ENCODE data around the gene HECTD4.
A peak's percentile ranks its signal among the peaks of the same experiment; 100 is the strongest.

HECTD4 gene

DNA sequence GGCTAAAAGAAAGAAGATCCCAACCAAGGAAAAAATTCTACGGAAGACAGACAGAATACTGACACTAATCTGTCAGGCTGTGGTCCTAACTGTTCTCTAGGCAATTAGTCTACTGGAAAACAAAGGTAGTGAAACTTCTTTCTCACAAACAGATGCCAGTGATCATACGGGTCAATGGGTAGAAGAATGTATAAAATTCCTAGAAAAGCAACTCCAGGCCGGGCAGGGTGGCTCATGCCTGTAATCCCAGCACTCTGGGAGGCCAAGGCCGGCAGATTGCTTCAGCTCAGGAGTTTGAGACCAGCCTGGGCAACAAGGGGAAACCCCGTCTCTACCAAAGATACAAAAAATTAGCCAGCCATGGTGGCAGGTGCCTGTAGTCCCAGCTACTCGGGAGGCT, 64.8 kb downstream of the HECTD4 start:
- DNase-seq = no peak

GRCh38 chr12:112314981-112315380, 67.2 kb downstream of the HECTD4 start:
- no peak for DNase-seq

DNA sequence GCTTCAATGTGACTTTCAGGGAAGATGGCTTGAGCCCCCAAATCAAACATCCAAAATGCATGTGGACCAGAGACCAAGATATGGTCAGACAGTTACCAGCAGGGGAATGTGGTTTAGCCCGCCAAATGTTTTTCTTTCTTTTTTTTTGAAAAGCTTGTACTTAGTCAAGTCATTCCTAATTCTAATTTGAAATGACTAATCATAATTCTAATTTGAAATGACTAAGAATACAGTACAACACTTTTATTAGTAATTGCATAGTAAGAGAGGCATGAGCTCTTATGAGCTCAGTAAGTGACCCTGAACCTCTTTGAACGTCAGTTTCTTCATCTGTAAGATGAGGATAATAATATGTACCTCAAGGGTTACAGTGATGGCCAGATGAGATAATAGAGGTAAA, 72.4 kb downstream of the HECTD4 start:
- no peak for DNase-seq

GRCh38 chr12:112308652-112309051, 73.6 kb downstream of the HECTD4 start:
- DNase-seq = no peak

DNA sequence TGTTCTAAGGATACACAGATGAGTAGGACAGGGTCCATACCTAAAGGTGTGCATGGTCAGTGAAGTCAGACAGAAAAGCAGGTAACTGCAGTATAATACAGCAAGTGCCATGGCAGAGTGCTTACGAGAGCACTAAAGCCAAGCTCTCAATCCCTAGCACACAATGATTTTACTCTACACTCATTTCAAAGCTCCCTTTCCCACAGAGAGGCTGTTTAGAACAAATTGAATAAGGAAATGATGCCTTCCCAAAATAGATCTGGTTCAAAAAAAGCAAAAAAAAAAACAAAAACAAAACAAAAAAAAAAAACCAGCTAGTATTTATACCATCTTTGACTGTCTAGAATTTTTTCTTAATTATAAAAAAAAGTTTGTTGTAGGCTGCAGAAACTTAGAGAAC, 74.1 kb downstream of the HECTD4 start:
- DNase-seq = no peak

GRCh38 chr12:112307317-112308011, 74.8 kb downstream of the HECTD4 start:
- DNase-seq = no peak

DNA sequence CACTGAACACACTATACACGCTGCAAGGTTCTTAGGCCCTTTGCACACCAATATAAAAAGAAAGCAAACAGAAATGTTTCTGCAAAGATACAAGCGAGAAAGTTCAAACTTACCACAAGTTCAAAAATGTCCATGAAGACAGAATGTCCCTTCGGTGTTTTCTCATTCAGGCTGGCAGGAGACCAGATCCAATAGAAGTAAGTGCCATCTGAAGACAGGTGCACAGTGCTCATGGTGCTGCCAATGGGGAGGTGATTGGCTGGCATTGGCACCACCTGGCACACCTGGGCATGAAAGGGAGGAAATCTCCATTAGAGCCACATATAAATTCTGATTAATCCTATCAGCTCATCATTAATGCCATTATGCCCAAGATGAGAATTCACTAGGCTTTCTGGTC, 76.3 kb downstream of the HECTD4 start:
- DNase-seq = no peak

- DNase-seq = no peak
Measured at GRCh38 chr12:112304436-112304835, 77.8 kb downstream of the HECTD4 start.

- no peak for DNase-seq
Measured at GRCh38 chr12:112303799-112304198, 78.4 kb downstream of the HECTD4 start.

- DNase-seq = peak; percentile 1 to 25
Measured at GRCh38 chr12:112303004-112303403, 79.2 kb downstream of the HECTD4 start.

DNA sequence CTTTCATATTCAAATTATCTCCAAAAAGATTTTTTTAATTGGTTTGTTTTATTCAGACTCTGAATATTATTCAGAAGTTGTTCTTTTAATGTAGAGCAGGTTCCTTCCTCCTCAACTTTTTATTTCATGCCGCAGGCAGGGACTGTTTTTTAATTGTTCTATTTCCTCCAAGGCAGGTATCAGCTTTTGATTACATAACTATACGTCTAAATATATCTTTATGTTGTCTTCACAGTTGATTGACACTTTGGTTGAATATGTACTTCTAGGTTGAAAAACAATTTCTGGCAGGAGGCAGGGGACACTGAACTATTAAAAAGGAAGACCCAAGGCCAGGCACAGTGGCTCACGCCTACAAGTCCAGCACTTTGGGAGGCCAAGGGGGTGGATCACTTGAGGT, 82.5 kb downstream of the HECTD4 start:
- no peak for DNase-seq

GRCh38 chr12:112297188-112297587, 85.0 kb downstream of the HECTD4 start:
- no peak for DNase-seq

DNA sequence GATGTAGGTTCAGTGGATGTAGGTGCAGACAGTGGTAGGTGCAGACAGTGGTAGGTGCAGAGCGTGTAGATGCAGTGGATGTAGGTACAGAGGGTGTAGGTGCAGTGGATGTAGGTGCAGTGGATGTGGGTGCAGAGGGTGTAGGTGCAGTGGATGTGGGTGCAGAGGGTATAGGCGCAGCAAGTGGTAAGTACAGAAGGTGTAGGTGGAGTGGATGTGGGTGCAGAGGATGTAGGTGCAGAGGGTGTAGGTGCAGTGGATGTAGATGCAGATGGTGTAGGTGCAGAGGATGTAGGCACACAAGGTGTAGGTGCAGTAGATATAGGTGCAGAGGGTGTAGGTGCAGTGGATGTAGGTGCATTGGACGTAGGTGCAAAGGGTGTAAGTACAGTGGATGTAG, 86.0 kb downstream of the HECTD4 start:
- DNase-seq = no peak

GRCh38 chr12:112294793-112295192, 87.4 kb downstream of the HECTD4 start:
- peak in 1 of 2 donors; percentile 4 for DNase-seq

DNA sequence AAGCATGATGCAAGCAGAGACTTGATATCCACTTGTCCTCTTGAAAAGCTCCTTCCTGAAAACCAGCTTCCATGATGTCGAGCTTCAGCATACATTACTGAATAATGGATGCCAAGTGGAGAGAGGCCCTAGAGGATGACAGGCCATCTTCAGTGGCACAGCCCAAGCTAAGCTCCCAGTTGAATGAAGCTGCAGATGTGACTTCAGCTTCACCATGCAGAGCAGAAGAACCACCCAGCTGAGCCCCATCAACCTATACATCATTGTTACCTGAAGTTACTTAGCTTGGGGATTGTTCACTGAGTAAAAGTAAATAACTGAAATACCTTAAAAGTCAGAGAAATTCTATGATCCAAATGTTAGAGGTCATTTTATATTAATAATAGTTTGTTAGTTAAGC, 93.6 kb downstream of the HECTD4 start:
- no peak for DNase-seq

GRCh38 chr12:112285600-112286401, 96.4 kb downstream of the HECTD4 start:
- DNase-seq = no peak

- no peak for DNase-seq
Measured at GRCh38 chr12:112283546-112283945, 98.7 kb downstream of the HECTD4 start.

GRCh38 chr12:112282920-112283319, 99.3 kb downstream of the HECTD4 start:
- no peak for DNase-seq

DNA sequence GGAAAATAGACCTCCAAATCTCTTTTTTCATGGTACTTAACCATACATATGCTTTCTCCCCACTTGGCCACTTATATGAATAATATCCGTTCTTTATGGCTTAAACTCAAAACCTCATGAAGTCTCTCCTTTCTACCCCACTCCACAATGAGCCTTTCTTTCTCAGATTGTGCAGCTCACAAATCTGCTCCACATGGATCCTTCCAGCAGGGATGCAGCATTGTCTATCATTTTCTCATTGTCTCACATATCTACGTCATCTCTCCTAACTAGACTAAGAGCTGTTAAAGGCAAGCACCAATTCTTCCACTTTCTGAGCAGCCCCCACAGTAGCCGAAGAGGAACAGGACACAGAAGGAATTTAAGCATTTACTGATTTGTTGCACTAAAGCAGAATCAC, 106.4 kb downstream of the HECTD4 start:
- no peak for DNase-seq

DNA sequence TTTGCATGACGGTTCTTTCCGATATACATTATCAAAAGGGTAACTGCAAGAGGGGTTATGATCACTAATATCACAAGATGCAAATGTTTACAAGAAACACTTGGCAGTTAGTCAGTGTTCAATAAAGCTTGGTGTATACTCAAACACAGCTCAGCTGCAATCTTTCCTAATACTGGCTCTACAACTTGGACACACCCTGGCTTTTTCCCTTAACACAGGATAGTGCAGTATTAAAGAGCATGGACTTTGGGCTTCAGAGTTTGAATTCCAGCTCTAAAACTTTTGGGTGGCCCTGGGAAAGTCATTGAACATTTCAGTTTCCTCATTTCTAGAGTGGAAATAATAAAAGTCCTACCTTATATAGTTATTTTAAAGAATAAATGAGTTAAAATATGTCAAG, 107.0 kb downstream of the HECTD4 start:
- DNase-seq = no peak

- DNase-seq = no peak
Measured at GRCh38 chr12:112270673-112271072, 111.6 kb downstream of the HECTD4 start.

GRCh38 chr12:112266473-112266872, 115.8 kb downstream of the HECTD4 start:
- DNase-seq = no peak

GRCh38 chr12:112261559-112261958, 120.7 kb downstream of the HECTD4 start:
- no peak for DNase-seq

DNA sequence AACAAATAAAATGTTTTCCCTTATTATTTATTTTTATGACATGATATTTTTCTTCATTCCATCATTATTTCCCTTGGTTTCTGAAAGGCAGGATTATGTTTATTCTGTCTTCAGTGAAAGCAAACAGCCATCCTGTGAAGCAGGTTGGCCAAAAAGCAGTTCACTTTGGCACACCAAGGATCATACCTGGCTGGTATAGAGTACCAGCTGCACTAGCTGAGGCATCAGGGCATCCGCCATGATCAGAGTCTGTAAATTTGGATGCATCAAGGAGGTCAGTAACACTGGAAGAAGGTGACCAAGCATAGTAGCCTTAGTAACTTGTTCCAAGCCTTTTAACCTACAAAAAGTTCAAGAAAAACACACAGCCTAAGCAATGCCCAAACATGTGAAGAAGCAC, 123.3 kb downstream of the HECTD4 start:
- no peak for DNase-seq

GRCh38 chr12:112256780-112257179, 125.5 kb downstream of the HECTD4 start:
- DNase-seq = no peak

Data from inflammatory macrophage treated with lipopolysaccharide for 1 hour (primary cell).